Activated CD8-positive, alpha-beta memory T cell treated with anti-CD3 and anti-CD28 coated beads for 4 hours (primary cell): ENCODE results near the gene ODAD4.
"Not testable (repeated sequence)": the region's sequence is repeated elsewhere in the genome, so short reads cannot be mapped to it uniquely, and the experiment has no call there.

Experiments
- DNase-seq, 2 donors: peaks; one replicate each; pipeline ENCODE4 v3.0.0-alpha.2; 2020; ENCODE audit warnings: low read depth in 2 of 2

ODAD4 gene

DNA sequence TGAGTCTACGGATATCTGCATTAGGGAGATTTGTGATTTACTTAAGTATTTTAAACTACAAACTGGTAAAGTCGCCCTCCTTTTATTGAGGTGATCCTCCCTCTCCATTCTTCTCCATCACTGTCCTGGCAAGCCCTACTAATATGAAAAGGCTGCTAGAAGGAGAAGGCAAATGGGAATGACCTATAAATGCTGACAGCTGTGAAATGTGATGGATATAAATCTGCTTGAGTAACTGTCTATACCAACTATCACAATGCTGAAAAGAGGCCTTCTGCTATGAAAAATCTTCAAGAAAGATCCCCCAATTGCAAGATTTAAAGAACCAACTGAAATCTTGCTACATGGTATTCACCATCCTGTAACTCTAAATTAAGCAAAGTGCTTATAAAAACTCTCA, 71.3 kb downstream of the ODAD4 start:
- DNase-seq: no peak

GRCh38 chr17:42002175-42002791, 71.9 kb downstream of the ODAD4 start:
- no peak for DNase-seq

GRCh38 chr17:42002792-42003301, 72.4 kb downstream of the ODAD4 start:
- no peak for DNase-seq

DNA sequence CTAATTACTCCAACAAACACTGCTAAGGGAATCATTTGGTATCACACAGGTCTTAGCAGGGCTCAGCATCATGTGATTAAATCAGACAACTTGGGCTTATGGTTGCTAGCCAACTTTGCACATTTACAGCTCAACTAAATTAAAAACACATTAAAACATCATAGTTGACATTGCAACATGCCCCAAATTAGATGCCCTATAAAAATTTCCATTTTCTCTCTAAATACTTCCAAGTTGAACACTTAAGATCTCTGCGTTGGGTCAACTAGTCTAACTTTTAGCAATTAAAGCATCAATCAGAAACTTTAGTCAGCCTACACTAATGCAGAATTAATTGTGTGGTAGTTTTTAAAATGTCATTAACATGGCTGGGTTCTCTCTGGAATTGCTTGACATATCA, 74.7 kb downstream of the ODAD4 start:
- DNase-seq: no peak

DNA sequence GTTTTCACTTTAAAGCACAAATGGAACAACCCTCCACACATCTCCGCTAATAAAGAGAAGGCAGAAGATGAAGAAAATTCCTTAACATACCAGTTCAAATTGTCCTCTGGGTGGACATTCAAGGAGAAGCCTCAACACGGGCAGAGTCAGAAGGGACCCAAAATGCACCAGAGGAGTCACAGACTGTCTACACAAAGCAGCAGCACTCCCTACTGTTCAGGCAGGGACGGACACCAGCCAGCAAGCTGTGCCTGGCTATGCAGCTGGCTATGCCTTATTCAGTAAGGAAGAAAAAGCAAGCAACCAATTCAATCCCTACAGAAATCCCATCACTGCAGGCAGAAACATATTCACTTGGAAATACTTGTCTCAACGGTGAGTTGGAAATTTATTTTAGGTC, 78.8 kb downstream of the ODAD4 start:
- no peak for DNase-seq

GRCh38 chr17:42010266-42010680, 79.9 kb downstream of the ODAD4 start:
- not testable (repeated sequence) for DNase-seq

DNA sequence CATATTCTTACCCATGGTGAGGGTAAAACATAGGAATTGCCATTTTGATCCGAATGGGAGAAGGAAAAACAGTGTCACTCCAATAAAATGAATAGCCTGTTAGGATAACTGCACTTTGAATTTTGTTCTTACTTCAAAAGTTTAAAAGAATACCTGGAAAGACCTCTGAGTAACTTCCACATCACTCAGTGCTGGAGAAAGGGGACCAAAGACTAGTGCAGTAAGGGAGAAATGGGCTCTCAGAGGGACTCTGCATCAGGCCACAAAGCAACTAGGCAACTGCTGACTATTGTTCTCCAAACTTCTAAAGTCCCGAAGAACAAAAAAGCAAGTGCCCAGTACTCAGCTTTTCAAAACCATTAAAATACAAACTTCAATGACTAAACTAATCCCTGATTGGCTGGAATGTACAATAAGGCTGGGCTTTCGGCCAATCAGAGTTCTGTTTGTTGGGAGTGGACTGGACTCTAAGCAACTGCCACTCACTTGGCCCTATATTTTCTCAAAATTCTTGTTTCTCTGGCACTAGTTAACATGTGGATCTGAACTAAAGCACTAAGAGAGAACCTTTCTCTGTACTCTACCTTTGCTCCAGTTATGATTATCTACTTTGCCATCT, 80.6 kb downstream of the ODAD4 start:
- no peak for DNase-seq

DNA sequence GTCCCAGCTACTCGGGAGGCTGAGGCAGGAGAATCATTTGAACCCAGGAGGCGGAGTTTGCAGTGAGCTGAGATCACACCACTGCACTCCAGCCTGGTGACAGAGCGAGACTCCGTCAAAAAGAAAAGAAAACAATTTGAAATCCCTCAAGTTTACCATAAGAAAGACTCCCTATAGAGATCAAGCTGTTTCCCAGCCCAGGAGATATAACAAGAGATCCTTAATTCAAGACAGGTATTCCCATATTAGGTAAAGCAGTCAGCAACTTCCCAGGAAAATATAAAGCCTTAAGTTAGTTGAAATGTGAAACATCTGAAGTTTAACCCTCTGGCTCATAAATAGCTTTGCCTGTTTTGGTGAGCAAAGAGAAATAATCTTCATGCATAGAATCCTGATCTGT, 81.9 kb downstream of the ODAD4 start:
- DNase-seq: not testable (repeated sequence)

DNA sequence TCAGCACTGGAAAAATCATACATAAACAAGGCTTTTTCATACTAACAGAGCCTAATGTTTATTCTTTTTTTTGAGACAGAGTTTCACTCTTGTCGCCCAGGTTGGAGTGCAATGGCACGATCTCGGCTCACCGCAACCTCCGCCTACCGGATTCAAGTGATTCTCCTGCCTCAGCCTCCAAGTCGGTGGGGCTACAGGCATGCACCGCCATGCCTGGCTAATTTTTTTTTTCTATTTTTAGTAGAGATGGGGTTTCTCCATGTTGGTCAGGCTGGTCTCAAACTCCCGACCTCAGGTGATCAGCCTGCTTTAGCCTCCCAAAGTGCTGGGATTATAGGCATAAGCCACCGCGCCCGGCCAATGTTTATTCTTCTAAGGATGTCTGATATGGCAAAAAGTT, 83.3 kb downstream of the ODAD4 start:
- DNase-seq: not testable (repeated sequence)
